Left colon (tissue), 2 donors: ENCODE measurements around the gene CNTN5. TPM values are rescaled to one million over a fixed set of nuclear protein-coding genes. Genes with fewer than 3 reads are reported as not detected.

Experiments used
- ATAC-seq: fragments of 200-7000 bp; cut with Tn5 transposase; one replicate; pipeline ENCODE4 v1.9.1; 2020; ENCODE audit warnings: mild to moderate bottlenecking, moderate library complexity
- DNase-seq, 2 donors: peaks; one replicate each; pipeline ENCODE4 v3.0.0-alpha.2; 2020
- intact Hi-C, 2 donors: fragments of 100-400 bp; cut with DNase I in 1 of 2; cut with micrococcal nuclease in 1 of 2; formaldehyde crosslinking; loops; one replicate each; pipeline versions ENCODE4 v1.11.2 to v1.14.0; 2022; cut with DNase I, micrococcal nuclease
- total RNA-seq, 2 donors: library from RNA; stranded (reverse); fragmentation: NEBNext Ultra II Directional; extraction: Animal tissue kit (Norgen Biotek cat#: 25700); gene quantifications; one replicate each; pipeline ENCODE4 v1.2.1, GENCODE V29; 2021
- donor health status: DM: no; HTN: no; CAD: no.
- donor health status: DM: yes; HTN: yes; CAD: no.

CNTN5 gene
- total RNA-seq, 2 donors from 2014 or later, result not detected

- DNase-seq (no peak), ATAC-seq (no peak)
- intact Hi-C loops, result no loop called here
These were observed 411.9 kb downstream of the CNTN5 start for GRCh38 chr11:99432677-99433076.

- intact Hi-C loops, result no loop called here
- DNase-seq (no peak), ATAC-seq (no peak)
These were observed 422.5 kb downstream of the CNTN5 start for GRCh38 chr11:99443276-99443675.

GRCh38 chr11:99446400-99446799, 425.7 kb downstream of the CNTN5 start:
- ATAC-seq (no peak), DNase-seq (no peak)
- intact Hi-C loops, result no loop called here

- intact Hi-C loops, result no loop called here
- DNase-seq (no peak), ATAC-seq (no peak)
These were observed 428.6 kb downstream of the CNTN5 start for GRCh38 chr11:99449345-99449744.

- DNase-seq (no peak), ATAC-seq (no peak)
- intact Hi-C loops, result no loop called here
These were observed 431.3 kb downstream of the CNTN5 start for GRCh38 chr11:99452075-99452474.

- no peak for DNase-seq
- intact Hi-C loops, result loop anchor here in 1 of 2 donors (10.0 kb wide), 1 partner anchor 173 kb away; no protein-coding TSS in a partner anchor
- no peak for ATAC-seq
These were observed 441.2 kb downstream of the CNTN5 start for GRCh38 chr11:99461913-99462312.

GRCh38 chr11:99464985-99465384, 444.2 kb downstream of the CNTN5 start:
- no peak for DNase-seq
- ATAC-seq, result no peak
- intact Hi-C loops, result loop anchor here in 1 of 2 donors (10.0 kb wide), 1 partner anchor 170 kb away; no protein-coding TSS in a partner anchor

GRCh38 chr11:99489581-99489980, 468.8 kb downstream of the CNTN5 start:
- DNase-seq (no peak), ATAC-seq (no peak)
- intact Hi-C loops, result no loop called here

- intact Hi-C loops, result no loop called here
These were observed 473.3 kb downstream of the CNTN5 start for GRCh38 chr11:99494065-99494464.

GRCh38 chr11:99501655-99502054, 480.9 kb downstream of the CNTN5 start:
- intact Hi-C loops, result no loop called here
- no peak for ATAC-seq

More at GRCh38 chr11:99494065-99494464, 473.3 kb downstream of the CNTN5 start:
- no peak for ATAC-seq
- DNase-seq, result no peak

GRCh38 chr11:99505316-99505715, 484.6 kb downstream of the CNTN5 start:
- DNase-seq, result no peak
- intact Hi-C loops, result no loop called here
- ATAC-seq, result no peak

More at GRCh38 chr11:99501655-99502054, 480.9 kb downstream of the CNTN5 start:
- DNase-seq, result no peak

- no peak for DNase-seq
These were observed 485.1 kb downstream of the CNTN5 start for GRCh38 chr11:99505831-99506230.

GRCh38 chr11:99509863-99510262, 489.1 kb downstream of the CNTN5 start:
- intact Hi-C loops, result no loop called here
- no peak for DNase-seq
- no peak for ATAC-seq

More at GRCh38 chr11:99505831-99506230, 485.1 kb downstream of the CNTN5 start:
- intact Hi-C loops, result no loop called here
- no peak for ATAC-seq

- ATAC-seq, result no peak
- intact Hi-C loops, result no loop called here
These were observed 492.6 kb downstream of the CNTN5 start for GRCh38 chr11:99513368-99513767.

GRCh38 chr11:99519095-99519494, 498.3 kb downstream of the CNTN5 start:
- DNase-seq (no peak), ATAC-seq (no peak)
- intact Hi-C loops, result no loop called here

More at GRCh38 chr11:99513368-99513767, 492.6 kb downstream of the CNTN5 start:
- DNase-seq, result no peak

- ATAC-seq, result no peak
- DNase-seq, result no peak
- intact Hi-C loops, result no loop called here
These were observed 501.9 kb downstream of the CNTN5 start for GRCh38 chr11:99522467-99523173.

GRCh38 chr11:99531468-99531867, 510.7 kb downstream of the CNTN5 start:
- intact Hi-C loops, result no loop called here
- no peak for ATAC-seq
- no peak for DNase-seq

- DNase-seq (no peak), ATAC-seq (no peak)
- intact Hi-C loops, result no loop called here
These were observed 514.1 kb downstream of the CNTN5 start for GRCh38 chr11:99534812-99535211.

- DNase-seq, result no peak
- intact Hi-C loops, result no loop called here
- ATAC-seq, result no peak
These were observed 514.7 kb downstream of the CNTN5 start for GRCh38 chr11:99535406-99535805.

GRCh38 chr11:99535819-99536218, 515.1 kb downstream of the CNTN5 start:
- intact Hi-C loops, result no loop called here
- DNase-seq, result no peak
- no peak for ATAC-seq

GRCh38 chr11:99537681-99538080, 516.9 kb downstream of the CNTN5 start:
- no peak for ATAC-seq
- intact Hi-C loops, result no loop called here
- no peak for DNase-seq
